Activated CD8-positive, alpha-beta T cell treated with anti-CD3 and anti-CD28 coated beads, Interleukin-2, amount 10 ng/mL, durations not matched to agents 7 days and 5 days (primary cell): ENCODE measurements around the gene BMX. TPM values are rescaled to one million over a fixed set of nuclear protein-coding genes. Genes with fewer than 3 reads are reported as not detected.

ENCODE experiments used
- ATAC-seq: fragments of 150-1000 bp; cut with Tn5 transposase; one replicate; pipeline ENCODE4 v1.10.0; 2021; ENCODE audit warnings: moderate library complexity
- CTCF ChIA-PET: fragments of 350-600 bp; sonication (Branson Sonifier 250); formaldehyde crosslinking; loops from one replicate; lab custom pipeline; 2021; ENCODE audit warnings: antibody characterized with exemption; lab: Charles Lee
- POLR2A ChIA-PET: fragments of 350-600 bp; sonication (Branson Sonifier 250); formaldehyde crosslinking; loops from one replicate; lab custom pipeline; 2021; ENCODE audit warnings: antibody characterized with exemption; lab: Charles Lee
- DNase-seq: peaks from one replicate; pipeline ENCODE4 v3.0.0-alpha.2; 2020
- H3K27ac Mint-ChIP-seq: one replicate; pipeline ENCODE4 v1.8.0; 2021; ENCODE audit warnings: mild to moderate bottlenecking, mixed read lengths
- H3K27me3 Mint-ChIP-seq: one replicate; pipeline ENCODE4 v1.8.0; 2021; ENCODE audit warnings: low read depth, mixed read lengths
- H3K36me3 Mint-ChIP-seq: one replicate; pipeline ENCODE4 v1.8.0; 2021; ENCODE audit warnings: low read depth, mixed read lengths
- H3K4me1 Mint-ChIP-seq: one replicate; pipeline ENCODE4 v1.8.0; 2021; ENCODE audit warnings: low read depth, mixed read lengths
- H3K4me3 Mint-ChIP-seq: one replicate; pipeline ENCODE4 v1.8.0; 2021; ENCODE audit warnings: mild to moderate bottlenecking, mixed read lengths
- H3K9me3 Mint-ChIP-seq: one replicate; pipeline ENCODE4 v1.8.0; 2022; ENCODE audit warnings: mixed read lengths; ENCODE audit not compliant: insufficient read depth
- total RNA-seq, 2 experiments: library from RNA; stranded (reverse); gene quantifications; one replicate each; pipeline ENCODE4 v1.2.3, GENCODE V29; 2021

BMX gene
- total RNA-seq, 2 experiments from 2014 or later: not detected

DNA sequence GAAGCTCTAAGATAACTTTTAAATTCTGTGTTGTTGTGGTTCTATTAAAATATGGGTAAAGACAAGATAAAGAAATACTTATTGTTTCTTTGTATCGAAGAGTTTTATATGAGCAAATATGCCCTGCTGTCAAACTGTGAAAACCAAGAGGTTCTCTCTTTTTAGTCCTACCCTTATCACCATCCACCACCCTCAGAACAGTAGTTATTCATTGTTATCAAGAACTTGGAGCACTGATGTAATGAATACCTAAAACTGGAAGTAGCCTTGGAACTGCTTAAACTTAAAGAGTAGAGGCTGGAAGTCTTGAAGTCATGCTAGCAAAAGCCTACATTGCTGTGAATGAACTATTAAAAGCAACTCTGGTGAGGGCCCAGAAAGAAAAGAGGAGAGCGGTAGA is 16.7 kb upstream of the BMX start:
- H3K4me1 Mint-ChIP-seq: no peaks in the 10 kb centered on the region
- H3K36me3 Mint-ChIP-seq: no peaks in the 10 kb centered on the region
- DNase-seq (no peak), ATAC-seq (no peak)
- no peaks in the 10 kb centered on the region for H3K9me3 Mint-ChIP-seq
- CTCF ChIA-PET: no interaction called here
- POLR2A ChIA-PET: no interaction called here
- peaks cover 10% of the 10 kb centered on the region for H3K27me3 Mint-ChIP-seq
- no peak overlapping the region for H3K27ac Mint-ChIP-seq
- no peak overlapping the region for H3K4me3 Mint-ChIP-seq

DNA sequence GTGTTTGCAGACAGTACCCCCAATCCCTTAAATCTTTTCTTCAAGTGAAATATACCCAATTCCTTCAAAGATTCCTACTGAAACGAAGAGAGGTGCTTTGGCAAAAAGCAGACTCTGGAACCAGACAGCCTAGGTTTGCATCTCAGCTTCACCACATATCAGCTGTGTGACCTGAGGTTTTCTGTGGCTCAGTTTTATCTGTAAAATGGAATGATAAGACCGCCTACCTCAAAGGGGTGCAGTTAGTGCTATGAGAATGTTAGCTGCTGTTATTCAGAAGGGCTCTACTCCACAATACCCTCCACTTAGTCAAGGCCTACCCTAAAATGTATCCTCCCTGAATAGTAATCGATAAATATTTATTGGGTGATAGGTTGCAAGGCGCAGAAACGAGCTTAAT is 8.1 kb upstream of the BMX start:
- Mint-ChIP-seq H3K27me3 (peaks cover 5% of the 10 kb centered on the region), H3K4me1 (peaks cover 10% of the 10 kb centered on the region), H3K36me3 (no peaks in the 10 kb centered on the region), H3K27ac (no peak overlapping the region), H3K4me3 (peak overlapping the region; percentile 72), H3K9me3 (no peaks in the 10 kb centered on the region)
- ATAC-seq: no peak
- DNase-seq: no peak
- CTCF ChIA-PET: no interaction called here
- POLR2A ChIA-PET: no interaction called here

DNA sequence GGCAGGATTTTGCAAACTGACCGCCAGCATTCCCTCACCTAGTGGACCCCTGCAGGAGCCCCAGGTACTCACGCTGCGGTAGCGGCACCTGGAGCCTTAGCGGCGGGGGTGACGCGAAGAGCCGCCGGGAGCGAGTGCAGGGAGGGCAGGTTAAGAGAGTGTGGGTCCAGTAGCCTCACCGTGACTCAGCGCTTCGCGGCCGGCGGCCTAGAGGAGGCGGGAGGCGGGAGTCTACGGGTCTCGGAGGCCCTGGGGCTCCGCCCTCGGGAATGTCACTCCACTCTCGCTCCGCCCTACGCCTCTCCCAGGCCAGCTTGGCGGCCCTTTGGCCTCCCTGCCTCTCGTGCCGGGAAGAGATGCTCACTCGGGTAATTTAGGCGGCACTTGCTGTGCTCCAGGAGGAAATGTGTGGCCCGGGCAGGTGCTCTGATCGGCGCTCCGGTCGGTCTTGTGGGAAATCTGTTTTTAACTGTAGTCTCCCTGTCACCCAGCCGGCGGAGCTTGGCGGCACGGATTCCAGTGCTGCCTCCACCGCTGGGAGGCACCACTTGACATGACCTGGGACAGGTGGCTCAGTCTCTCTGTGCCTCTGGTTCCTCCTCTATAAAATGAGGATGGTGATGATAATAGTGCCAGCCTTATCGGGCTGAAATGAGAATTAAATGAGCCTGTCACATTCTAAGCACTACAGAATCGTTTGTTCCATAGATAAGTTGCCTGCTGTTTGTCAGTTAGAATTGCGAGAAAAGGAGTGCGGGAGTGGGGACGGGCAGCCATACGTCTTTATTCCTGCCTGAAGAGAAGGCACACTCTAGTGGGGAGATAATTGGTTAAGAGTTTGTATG is 7.3 kb upstream of the BMX start, which contains the start of gene PIR:
PIR (minus strand) TSS at position 216 of the 845 bp plus-strand sequence. CDS start 2,076 bp downstream, outside the sequence.
- ChIA-PET CTCF (no interaction called here), POLR2A (no interaction called here)
- Mint-ChIP-seq H3K27me3 (peaks cover 5% of the 10 kb centered on the region), H3K9me3 (no peaks in the 10 kb centered on the region), H3K4me3 (peak within 1 kb of the TSS; percentile 72), H3K27ac (no peak within 1 kb of the TSS), H3K4me1 (peaks cover 10% of the 10 kb centered on the region), H3K36me3 (no peaks in the 10 kb centered on the region)
- ATAC-seq: peak; percentile 94
- peak; percentile 49 for DNase-seq

DNA sequence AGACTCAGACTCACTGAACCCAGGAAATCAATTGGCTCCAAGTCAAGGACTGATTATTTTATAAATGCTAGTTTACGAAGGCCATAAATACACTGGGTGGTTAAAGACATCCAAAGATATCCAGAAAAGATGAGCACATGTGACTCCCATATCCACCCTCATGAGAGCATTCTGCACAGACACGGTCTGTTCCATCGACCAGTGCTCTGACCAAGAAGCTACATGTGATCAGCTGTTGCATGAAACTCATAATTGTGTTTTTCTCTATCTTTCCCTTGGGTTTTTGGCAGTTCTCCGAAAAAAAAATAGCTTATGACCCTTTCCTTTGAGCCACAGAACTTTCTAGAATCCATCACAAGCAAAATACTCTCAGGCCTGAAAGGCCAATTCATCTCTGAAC is 4.8 kb upstream of the BMX start:
- ChIA-PET POLR2A (no interaction called here), CTCF (no interaction called here)
- H3K27me3 Mint-ChIP-seq: peaks cover 3% of the 10 kb centered on the region
- H3K4me1 Mint-ChIP-seq: peaks cover 10% of the 10 kb centered on the region
- ATAC-seq (no peak), DNase-seq (no peak)
- no peaks in the 10 kb centered on the region for H3K9me3 Mint-ChIP-seq
- H3K4me3 Mint-ChIP-seq: no peak overlapping the region
- no peak overlapping the region for H3K27ac Mint-ChIP-seq
- no peaks in the 10 kb centered on the region for H3K36me3 Mint-ChIP-seq

DNA sequence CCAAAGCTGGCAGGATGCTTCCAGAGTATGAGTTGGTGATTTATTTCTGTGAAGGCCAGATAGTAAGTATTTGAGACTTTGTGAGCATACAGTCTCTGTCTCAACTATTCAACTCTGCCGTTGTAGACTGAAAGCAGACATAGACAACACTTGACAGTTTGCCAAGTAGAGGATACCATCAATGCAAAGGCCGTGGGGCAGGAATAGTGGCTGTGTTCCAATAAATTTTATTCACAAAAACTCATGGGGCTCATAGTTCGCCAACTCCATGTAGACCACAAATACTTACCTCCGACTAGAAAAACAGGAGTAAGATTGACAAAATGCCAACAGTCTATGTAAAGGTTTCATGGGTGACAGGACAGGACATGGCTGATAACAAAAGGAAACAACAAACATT is 3.8 kb upstream of the BMX start:
- no peaks in the 10 kb centered on the region for H3K9me3 Mint-ChIP-seq
- ATAC-seq: no peak
- no peaks in the 10 kb centered on the region for H3K36me3 Mint-ChIP-seq
- CTCF ChIA-PET: no interaction called here
- POLR2A ChIA-PET: no interaction called here
- peaks cover 5% of the 10 kb centered on the region for H3K27me3 Mint-ChIP-seq
- peaks cover 10% of the 10 kb centered on the region for H3K4me1 Mint-ChIP-seq
- H3K4me3 Mint-ChIP-seq: no peak overlapping the region
- no peak for DNase-seq
- H3K27ac Mint-ChIP-seq: no peak overlapping the region

DNA sequence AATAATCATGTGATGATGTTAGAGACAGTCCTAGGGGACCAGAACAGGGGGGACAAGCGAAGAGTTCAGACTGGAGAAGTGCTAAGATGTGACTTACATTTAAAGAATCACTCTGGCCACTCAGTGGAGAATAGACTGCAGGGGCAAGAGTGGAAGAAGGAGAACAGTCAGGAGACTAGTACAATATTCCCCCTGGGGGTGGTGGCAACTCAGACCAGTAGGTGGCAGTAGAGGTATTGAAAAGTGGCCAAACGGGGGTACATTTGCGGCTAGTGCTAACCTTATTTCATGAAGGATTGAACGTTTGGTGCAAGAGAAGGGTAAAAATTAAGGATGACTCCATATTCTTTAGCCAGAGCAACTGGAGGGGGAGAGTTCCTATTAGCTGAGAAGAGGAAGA is 2.7 kb upstream of the BMX start:
- Mint-ChIP-seq H3K27ac (no peak overlapping the region), H3K36me3 (no peaks in the 10 kb centered on the region), H3K4me1 (peaks cover 7% of the 10 kb centered on the region), H3K9me3 (no peaks in the 10 kb centered on the region), H3K27me3 (peaks cover 5% of the 10 kb centered on the region), H3K4me3 (no peak overlapping the region)
- ChIA-PET POLR2A (no interaction called here), CTCF (no interaction called here)
- DNase-seq: peak; percentile 49
- ATAC-seq: peak; percentile 54

DNA sequence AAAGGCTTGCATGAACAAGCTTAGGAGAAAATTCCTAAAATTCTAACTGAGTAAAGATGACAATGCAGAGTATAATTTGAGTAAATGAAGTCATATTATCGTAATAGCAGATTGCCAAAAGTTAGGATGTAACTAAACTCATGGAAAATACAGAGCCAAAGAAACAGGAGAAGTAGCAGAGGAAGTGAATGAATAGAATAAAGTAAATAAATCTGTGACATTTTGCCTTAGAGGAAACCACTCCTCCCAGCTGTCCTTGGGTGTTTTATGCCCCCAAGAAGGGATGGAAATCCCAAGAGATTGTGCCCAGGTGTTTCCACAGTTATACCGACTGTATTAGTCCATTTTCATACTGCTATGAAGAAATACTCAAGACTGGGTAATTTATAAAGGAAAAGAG is 1.9 kb upstream of the BMX start:
- Mint-ChIP-seq H3K4me3 (no peak overlapping the region), H3K9me3 (no peaks in the 10 kb centered on the region), H3K27ac (no peak overlapping the region), H3K4me1 (peaks cover 1% of the 10 kb centered on the region), H3K36me3 (no peaks in the 10 kb centered on the region), H3K27me3 (peaks cover 2% of the 10 kb centered on the region)
- DNase-seq (no peak), ATAC-seq (no peak)
- POLR2A ChIA-PET: no interaction called here
- CTCF ChIA-PET: interaction anchor here (0.9 kb wide), 1 partner anchor 61 kb away, joined by 4 read pairs; no protein-coding TSS in a partner anchor

DNA sequence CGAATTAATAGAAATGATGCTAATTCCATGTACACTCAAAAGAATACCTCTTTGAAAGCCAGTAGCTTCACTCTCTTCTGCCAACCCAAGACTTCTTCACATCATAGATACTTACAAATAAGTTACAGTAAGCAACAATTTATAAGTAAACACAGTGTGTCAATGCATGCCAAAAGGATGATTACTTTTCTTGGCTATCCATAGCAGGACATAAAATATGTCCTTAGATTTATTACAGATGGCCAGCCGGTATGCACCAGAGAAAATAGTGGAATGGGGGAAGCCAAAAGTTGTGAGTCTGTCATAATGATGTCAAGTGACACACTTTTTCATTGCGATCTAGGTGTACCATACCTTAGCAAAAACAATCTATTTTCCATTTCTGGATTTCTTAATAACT is 631 bp upstream of the BMX start:
- Mint-ChIP-seq H3K27ac (no peak overlapping the region), H3K27me3 (peaks cover 3% of the 10 kb centered on the region), H3K4me3 (no peak overlapping the region), H3K36me3 (no peaks in the 10 kb centered on the region), H3K4me1 (no peaks in the 10 kb centered on the region), H3K9me3 (no peaks in the 10 kb centered on the region)
- ATAC-seq (no peak), DNase-seq (no peak)
- ChIA-PET CTCF (no interaction called here), POLR2A (no interaction called here)

DNA sequence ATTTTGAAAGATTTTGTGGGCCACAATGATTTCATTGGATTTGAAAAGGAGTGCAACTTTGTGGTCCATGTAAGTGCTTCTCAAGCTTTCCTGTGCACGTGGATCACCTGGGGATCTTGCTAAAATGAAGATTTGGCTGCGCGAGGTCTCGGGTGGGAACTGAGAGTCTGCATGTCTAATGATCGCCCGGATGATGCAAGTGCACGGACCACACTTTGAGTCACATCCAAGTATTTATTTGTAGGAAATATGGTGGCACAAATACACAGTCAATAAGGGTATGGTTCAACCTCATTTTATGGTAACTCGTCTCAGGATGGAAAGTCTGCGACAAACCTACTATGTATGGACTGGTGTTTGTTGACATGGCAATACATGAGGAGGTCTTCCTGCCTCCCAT is 899 bp downstream of the BMX start:
- Mint-ChIP-seq H3K9me3 (no peaks in the 10 kb centered on the region), H3K27me3 (peaks cover 3% of the 10 kb centered on the region), H3K36me3 (no peaks in the 10 kb centered on the region), H3K4me3 (no peak overlapping the region), H3K27ac (no peak overlapping the region), H3K4me1 (no peaks in the 10 kb centered on the region)
- DNase-seq: no peak
- ChIA-PET POLR2A (no interaction called here), CTCF (interaction anchor here (1.1 kb wide), 1 partner anchor 14 kb away, joined by 3 read pairs; no protein-coding TSS in a partner anchor)
- no peak for ATAC-seq

DNA sequence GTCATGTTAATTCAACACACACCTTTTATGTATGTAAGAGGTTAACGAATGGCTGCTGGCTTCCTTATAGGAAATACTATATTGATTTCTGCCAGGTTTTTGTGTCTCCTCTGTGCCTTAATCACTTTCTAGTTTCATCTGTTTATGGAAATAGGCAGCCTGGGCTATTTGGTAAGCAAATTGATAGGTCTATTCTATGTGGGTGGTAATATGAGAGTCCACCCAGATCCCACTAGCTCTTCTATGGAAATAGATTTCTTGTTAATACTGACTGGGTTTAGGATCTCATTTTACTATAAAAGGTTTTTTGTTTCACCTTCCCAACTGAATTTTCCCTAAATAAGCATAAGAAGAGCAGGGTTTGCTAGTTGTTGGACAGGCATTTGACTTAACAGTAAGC is 4.1 kb downstream of the BMX start:
- Mint-ChIP-seq H3K27ac (no peak overlapping the region), H3K4me3 (no peak overlapping the region), H3K4me1 (no peaks in the 10 kb centered on the region), H3K27me3 (peaks cover 3% of the 10 kb centered on the region), H3K36me3 (no peaks in the 10 kb centered on the region), H3K9me3 (no peaks in the 10 kb centered on the region)
- no peak for ATAC-seq
- DNase-seq: no peak
- POLR2A ChIA-PET: no interaction called here
- CTCF ChIA-PET: no interaction called here

DNA sequence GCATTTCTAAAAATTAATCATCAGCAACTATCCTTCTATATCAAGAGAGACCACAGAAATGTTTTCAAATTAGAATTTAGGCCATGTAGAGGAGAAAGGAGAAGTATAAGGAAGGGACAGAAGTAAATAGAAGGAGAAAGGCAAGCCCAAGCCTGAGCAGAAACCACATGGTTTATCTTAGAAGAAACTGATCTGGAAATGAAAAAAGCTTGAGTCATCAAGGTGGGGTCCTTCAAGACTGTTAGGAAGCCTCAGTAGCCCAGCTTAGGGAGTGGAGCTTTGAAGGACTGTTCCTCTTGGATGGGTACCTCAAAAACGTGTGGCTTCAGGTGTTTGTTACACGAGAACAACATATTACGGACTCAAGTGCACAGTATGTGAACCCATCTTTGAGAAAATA is 4.5 kb downstream of the BMX start:
- Mint-ChIP-seq H3K4me1 (no peaks in the 10 kb centered on the region), H3K27ac (no peak overlapping the region), H3K9me3 (no peaks in the 10 kb centered on the region), H3K36me3 (no peaks in the 10 kb centered on the region), H3K27me3 (peaks cover 3% of the 10 kb centered on the region), H3K4me3 (no peak overlapping the region)
- DNase-seq (no peak), ATAC-seq (no peak)
- CTCF ChIA-PET: no interaction called here
- POLR2A ChIA-PET: no interaction called here

DNA sequence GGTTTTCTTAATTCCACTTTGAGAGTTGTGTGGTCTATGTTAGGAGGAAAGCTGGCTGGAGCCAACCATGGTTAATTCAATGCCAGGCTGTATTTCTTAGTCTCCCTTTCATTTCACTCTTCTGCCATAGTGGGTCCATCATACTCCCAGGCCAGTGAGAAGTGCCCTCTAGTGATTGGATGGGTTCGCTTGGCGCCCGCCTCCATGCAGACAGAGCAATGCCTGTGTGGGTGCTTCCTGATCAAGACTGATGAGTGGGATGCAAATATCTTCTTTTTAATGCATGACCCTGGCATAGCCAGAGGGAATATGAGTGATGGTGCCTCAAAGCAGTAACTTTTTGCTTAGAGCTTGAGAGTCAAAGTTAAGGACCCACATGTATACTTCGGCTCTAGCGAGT is 6.4 kb downstream of the BMX start:
- CTCF ChIA-PET: no interaction called here
- ATAC-seq: no peak
- Mint-ChIP-seq H3K4me3 (no peak overlapping the region), H3K9me3 (no peaks in the 10 kb centered on the region), H3K36me3 (no peaks in the 10 kb centered on the region), H3K27me3 (peaks cover 2% of the 10 kb centered on the region), H3K4me1 (no peaks in the 10 kb centered on the region), H3K27ac (no peak overlapping the region)
- POLR2A ChIA-PET: no interaction called here
- no peak for DNase-seq
